OCI-LY1 (cell line): ENCODE data around the gene SLAMF9.

Experiments used
- H2AFZ ChIP-seq: fragments of 200-600 bp; sonication (generic), shearing (Covaris generic); 2 replicates; pipeline ENCODE4 v1.6.0; 2014; ENCODE audit warnings: antibody characterized with exemption, mild to moderate bottlenecking, low read length
- H3F3A ChIP-seq: fragments of 200-600 bp; sonication (generic), shearing (Covaris generic); 2 replicates; pipeline ENCODE4 v1.6.0; 2014; ENCODE audit warnings: mild to moderate bottlenecking, antibody characterized with exemption, low read length, moderate library complexity; ENCODE audit not compliant: insufficient read depth
- H3K27ac ChIP-seq: fragments of 200-600 bp; sonication (generic); 2 replicates; pipeline ENCODE4 v1.5.1; 2014; ENCODE audit warnings: low read length, mixed run types, mild to moderate bottlenecking, low read depth; ENCODE audit not compliant: poor library complexity, severe bottlenecking
- H3K27me3 ChIP-seq: fragments of 200-600 bp; sonication (generic); 2 replicates; pipeline ENCODE4 v1.6.0; 2014; ENCODE audit warnings: antibody characterized with exemption, mild to moderate bottlenecking, low read length, moderate library complexity; ENCODE audit not compliant: insufficient read depth
- H3K36me3 ChIP-seq: fragments of 200-600 bp; sonication (generic); 2 replicates; pipeline ENCODE4 v1.6.1; 2014; ENCODE audit warnings: mild to moderate bottlenecking, antibody characterized with exemption, low read length, moderate library complexity, mixed read lengths; ENCODE audit not compliant: insufficient read depth
- H3K4me1 ChIP-seq: fragments of 200-600 bp; sonication (generic); 2 replicates; pipeline ENCODE4 v1.5.1; 2014; ENCODE audit warnings: mild to moderate bottlenecking, low read length, moderate library complexity; ENCODE audit not compliant: insufficient read depth, severe bottlenecking
- H3K4me2 ChIP-seq: fragments of 200-600 bp; sonication (generic), shearing (Covaris generic); 2 replicates; pipeline ENCODE4 v1.6.1; 2014; ENCODE audit warnings: low read length
- H3K4me3 ChIP-seq: fragments of 200-600 bp; sonication (generic); 2 replicates; pipeline ENCODE4 v1.5.1; 2014; ENCODE audit warnings: low read length, low read depth, mild to moderate bottlenecking, mixed read lengths; ENCODE audit not compliant: poor library complexity, severe bottlenecking
- H3K79me2 ChIP-seq: fragments of 200-600 bp; shearing (Covaris generic); 2 replicates; pipeline ENCODE4 v1.6.1; 2016; ENCODE audit warnings: mixed run types, low read length, mixed read lengths; ENCODE audit not compliant: insufficient read depth
- H3K9ac ChIP-seq: fragments of 200-600 bp; sonication (generic), shearing (Covaris generic); 2 replicates; pipeline ENCODE4 v1.6.1; 2014; ENCODE audit warnings: mild to moderate bottlenecking, low read length, mixed read lengths
- H3K9me2 ChIP-seq: fragments of 200-600 bp; sonication (generic), shearing (Covaris generic); 2 replicates; pipeline ENCODE4 v1.6.1; 2014; ENCODE audit warnings: low read depth, mild to moderate bottlenecking, low read length, mixed read lengths
- H3K9me3 ChIP-seq: fragments of 200-600 bp; shearing (Covaris generic); 2 replicates; pipeline ENCODE4 v1.6.1; 2014; ENCODE audit warnings: low read length, mixed read lengths
- H4K20me1 ChIP-seq: fragments of 200-600 bp; sonication (generic), shearing (Covaris generic); 2 replicates; pipeline ENCODE4 v1.6.0; 2016; ENCODE audit warnings: mild to moderate bottlenecking, low read length; ENCODE audit not compliant: insufficient read depth
- CTCF ChIP-seq: fragments of 200-600 bp; sonication (generic), shearing (Covaris generic); IDR thresholded peaks from 2 replicates; pipeline ENCODE4 v1.5.1; 2017; ENCODE audit warnings: mild to moderate bottlenecking, antibody characterized with exemption, low read length, moderate library complexity, mixed read lengths
- EZH2 ChIP-seq: fragments of 200-600 bp; sonication (generic), shearing (Covaris generic); IDR thresholded peaks from 2 replicates; pipeline ENCODE4 v1.8.0; 2017; ENCODE audit warnings: borderline replicate concordance, mixed run types, mild to moderate bottlenecking, antibody characterized with exemption, low read length, moderate library complexity, mixed read lengths

The SLAMF9 gene

GRCh38 chr1:159916242-159917051, 37.6 kb downstream of the SLAMF9 start:
- Histone ChIP-seq H3K27ac (no peak overlapping the region), H3K27me3 (no peaks in the 10 kb centered on the region), H3K79me2 (no peaks in the 10 kb centered on the region), H3K9me2 (no peaks in the 10 kb centered on the region), H3K9ac (no peak overlapping the region), H3K4me1 (peaks cover 10% of the 10 kb centered on the region), H3K36me3 (peaks cover 33% of the 10 kb centered on the region; the same call in 1 of the 2 replicates), H3F3A (no peaks in the 10 kb centered on the region), H4K20me1 (no peaks in the 10 kb centered on the region), H2AFZ (no peak overlapping the region), H3K4me3 (no peak overlapping the region), H3K4me2 (no peak overlapping the region), H3K9me3 (no peaks in the 10 kb centered on the region)
- TF ChIP-seq CTCF, result no peak
- TF ChIP-seq EZH2, result no peak

- Histone ChIP-seq H3F3A (no peaks in the 10 kb centered on the region), H3K9me2 (no peaks in the 10 kb centered on the region), H3K9ac (no peak overlapping the region), H3K36me3 (peaks cover 29% of the 10 kb centered on the region; the same call in 1 of the 2 replicates), H3K4me3 (no peak overlapping the region), H3K4me1 (peaks cover 12% of the 10 kb centered on the region), H3K27ac (no peak overlapping the region), H3K79me2 (no peaks in the 10 kb centered on the region), H3K4me2 (no peak overlapping the region), H2AFZ (no peak overlapping the region), H3K9me3 (no peaks in the 10 kb centered on the region), H4K20me1 (no peaks in the 10 kb centered on the region), H3K27me3 (no peaks in the 10 kb centered on the region)
- no peak for TF ChIP-seq CTCF
- no peak for TF ChIP-seq EZH2
Measured at GRCh38 chr1:159915571-159916241, 38.3 kb downstream of the SLAMF9 start.

GRCh38 chr1:159914252-159915018, 39.6 kb downstream of the SLAMF9 start:
- H3K4me3 ChIP-seq, result no peak overlapping the region
- no peak overlapping the region for H3K9ac ChIP-seq
- no peaks in the 10 kb centered on the region for H4K20me1 ChIP-seq
- no peaks in the 10 kb centered on the region for H3F3A ChIP-seq
- no peak overlapping the region for H2AFZ ChIP-seq
- no peaks in the 10 kb centered on the region for H3K27me3 ChIP-seq
- H3K79me2 ChIP-seq, result no peaks in the 10 kb centered on the region
- H3K27ac ChIP-seq, result no peak overlapping the region
- H3K9me3 ChIP-seq, result no peaks in the 10 kb centered on the region
- H3K4me2 ChIP-seq, result no peak overlapping the region
- H3K36me3 ChIP-seq, result peaks cover 17% of the 10 kb centered on the region; the same call in 1 of the 2 replicates
- TF ChIP-seq EZH2, result no peak
- TF ChIP-seq CTCF, result no peak
- no peaks in the 10 kb centered on the region for H3K9me2 ChIP-seq
- peaks cover 22% of the 10 kb centered on the region for H3K4me1 ChIP-seq
